Renal cortex interstitium (tissue), 11 donors: ENCODE data around the gene PPP1R7. TPM values are rescaled to one million over a fixed set of nuclear protein-coding genes. Genes with fewer than 3 reads are reported as not detected.
A peak's percentile ranks its signal among the peaks of the same experiment; 100 is the strongest.

ENCODE experiments used
- DNase-seq, 11 donors: peaks; one replicate each; pipeline ENCODE4 v3.0.0-alpha.2; 2013; ENCODE audit warnings: low read depth in 9 of 11, low spot score in 4 of 11; ENCODE audit errors: extremely low read depth in 1 of 11
- polyA plus RNA-seq, 3 donors: library from polyadenylated mRNA; unstranded; fragments of 120-200 nt; gene quantifications; one replicate each; pipeline ENCODE4 v1.2.1, GENCODE V29; 2013; ENCODE audit not compliant: insufficient read length in 3 of 3

Gene PPP1R7
- polyA plus RNA-seq, 3 donors, result 66.9 to 84.2 (median 77.4) TPM

DNA sequence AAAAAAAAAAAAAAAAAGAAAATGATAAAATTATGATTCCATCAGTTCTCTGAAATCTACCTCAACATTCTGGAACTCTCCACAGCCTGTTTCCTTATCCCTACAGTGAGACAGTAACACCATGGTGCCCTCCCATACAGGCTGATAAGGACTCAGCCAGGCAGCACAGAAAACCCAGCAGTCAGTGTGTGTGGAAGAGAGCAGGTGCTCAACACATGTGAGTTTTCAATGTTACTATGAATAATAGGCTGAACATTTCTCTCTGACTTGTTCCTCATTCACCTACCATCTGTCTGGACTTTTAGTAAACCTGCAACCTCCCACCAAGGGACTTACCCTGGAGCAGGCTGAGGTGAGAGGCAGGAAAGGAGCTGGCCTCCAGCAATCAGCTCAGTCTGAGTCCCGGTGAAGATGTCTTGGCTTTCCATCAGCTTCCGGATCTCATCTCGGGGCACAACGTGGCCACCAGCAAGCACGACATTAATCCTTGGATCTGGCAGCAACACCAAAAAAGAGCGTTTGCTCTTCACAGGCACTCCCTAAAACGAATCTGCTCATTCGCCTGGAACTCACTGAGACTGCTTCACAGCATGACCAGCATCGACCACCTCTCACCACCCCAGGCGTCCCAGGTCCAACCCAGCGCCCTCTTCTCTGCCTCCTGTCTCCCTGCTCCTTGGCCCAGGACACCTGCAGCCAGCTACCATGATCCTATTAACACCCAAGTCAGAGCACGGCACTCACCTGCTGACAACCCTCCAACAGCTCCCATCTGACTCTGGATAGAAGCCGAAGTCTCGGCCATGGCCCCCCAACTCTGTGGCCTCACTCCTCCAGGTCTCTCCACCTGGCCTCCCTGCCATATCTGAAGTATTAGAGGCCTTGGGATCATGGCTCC is 17.5 kb upstream of the PPP1R7 start:
- no peak for DNase-seq

DNA sequence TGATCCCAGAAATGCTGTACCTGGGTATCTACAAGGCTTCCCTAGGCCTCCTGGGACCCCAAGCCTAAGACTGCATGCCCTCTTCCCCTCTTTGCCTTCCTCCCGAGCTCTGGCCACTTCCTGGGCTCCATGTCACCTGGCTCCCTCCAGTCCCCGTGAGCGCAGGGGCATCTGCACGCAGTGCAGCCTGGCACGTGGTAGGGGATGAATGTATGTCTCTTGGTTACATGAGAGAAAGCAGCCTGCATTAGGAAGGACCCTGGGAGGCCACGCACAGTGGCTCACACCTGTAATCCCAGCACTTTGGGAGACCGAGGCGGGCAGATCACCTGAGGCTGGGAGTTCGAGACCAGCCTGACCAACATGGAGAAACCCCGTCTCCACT is 16.8 kb upstream of the PPP1R7 start:
- DNase-seq, result no peak

DNA sequence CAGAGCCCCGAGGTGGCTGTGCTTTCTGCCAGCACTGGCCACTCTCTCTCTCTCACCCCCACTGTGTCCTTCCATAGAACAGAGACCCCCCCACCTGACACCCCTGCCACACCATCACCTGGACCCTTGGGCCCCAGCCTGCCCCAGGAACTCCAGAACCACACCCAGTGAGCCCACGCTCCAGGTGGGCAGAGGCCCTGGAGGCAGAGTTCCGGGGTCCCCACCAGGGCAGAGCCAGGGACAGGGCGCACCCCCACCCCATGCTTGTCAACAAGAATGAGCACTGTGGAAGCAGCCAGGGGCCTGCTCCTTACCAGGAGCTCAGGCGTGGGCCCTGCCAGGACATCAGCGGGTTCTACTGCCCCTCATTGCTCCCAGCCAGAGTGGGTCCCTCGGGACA is 15.6 kb upstream of the PPP1R7 start:
- no peak for DNase-seq

DNA sequence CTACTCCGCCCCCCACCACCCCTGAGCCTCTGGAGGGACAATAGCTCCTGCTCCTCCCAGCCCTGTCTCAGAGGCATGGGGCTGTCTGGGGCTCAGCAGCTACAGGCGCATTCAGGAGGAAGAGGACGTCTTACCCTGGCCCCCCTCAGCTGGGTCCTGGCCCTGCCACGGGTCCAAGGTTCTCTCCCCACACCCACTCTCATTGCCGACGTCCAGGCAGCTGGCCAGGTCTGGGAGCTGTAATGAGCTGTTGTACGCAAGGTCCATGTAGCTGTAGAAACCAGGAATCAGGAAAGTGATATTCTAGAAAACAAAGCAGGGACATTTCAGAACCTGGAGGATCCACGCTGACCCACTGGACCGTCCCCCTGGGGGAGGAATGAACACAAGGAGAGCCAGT is 14.5 kb upstream of the PPP1R7 start:
- DNase-seq, result peak in 1 of 11 donors; percentile 25

DNA sequence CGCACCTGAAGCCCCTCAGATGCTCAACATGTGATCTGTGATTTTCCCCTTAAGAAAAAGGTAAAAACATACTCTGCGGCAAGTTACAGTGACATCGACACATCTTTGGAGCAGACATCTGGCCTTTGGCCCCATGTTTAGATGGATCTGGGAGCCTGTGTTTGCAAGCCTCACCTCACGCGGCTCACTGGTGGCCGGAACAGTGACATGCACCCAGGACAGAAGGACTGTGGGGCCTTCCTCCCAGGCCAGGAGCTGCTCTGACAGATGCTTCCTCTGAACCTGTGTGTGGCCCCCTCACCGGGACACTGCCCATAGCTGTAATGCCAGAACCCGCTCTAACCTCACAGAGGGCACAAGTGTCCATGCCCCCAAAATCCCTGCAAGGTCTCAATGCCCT is 14.1 kb upstream of the PPP1R7 start:
- no peak for DNase-seq

DNA sequence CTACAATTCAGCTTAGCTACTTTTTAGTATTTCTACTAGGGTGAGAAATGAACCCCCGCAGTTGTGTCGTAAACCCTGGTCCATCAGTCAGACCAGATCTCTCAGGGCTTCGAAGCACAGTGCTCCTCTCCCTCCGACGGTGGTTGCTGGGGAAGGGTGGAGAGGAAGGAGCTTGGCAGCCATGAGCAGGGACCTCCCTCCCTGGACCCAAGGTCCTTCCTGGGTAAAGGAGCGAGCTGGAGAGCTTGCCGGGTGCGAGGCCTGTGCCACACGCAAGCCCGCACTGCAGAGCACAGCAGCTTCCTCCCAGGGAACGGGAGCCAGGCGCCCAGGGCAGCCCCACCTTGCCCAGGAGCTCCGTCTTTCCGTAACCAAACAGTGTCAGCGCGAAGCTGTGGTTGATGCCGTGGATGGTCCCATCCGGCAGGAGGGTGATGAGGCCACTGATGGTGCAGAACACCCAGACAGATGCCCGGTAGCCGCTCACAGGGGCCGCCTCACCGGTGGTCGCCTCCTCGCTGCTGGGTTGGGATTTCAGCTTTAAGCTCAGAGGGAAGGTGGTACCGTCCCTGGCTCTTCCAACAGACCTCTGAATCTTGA is 13.5 kb upstream of the PPP1R7 start:
- no peak for DNase-seq

DNA sequence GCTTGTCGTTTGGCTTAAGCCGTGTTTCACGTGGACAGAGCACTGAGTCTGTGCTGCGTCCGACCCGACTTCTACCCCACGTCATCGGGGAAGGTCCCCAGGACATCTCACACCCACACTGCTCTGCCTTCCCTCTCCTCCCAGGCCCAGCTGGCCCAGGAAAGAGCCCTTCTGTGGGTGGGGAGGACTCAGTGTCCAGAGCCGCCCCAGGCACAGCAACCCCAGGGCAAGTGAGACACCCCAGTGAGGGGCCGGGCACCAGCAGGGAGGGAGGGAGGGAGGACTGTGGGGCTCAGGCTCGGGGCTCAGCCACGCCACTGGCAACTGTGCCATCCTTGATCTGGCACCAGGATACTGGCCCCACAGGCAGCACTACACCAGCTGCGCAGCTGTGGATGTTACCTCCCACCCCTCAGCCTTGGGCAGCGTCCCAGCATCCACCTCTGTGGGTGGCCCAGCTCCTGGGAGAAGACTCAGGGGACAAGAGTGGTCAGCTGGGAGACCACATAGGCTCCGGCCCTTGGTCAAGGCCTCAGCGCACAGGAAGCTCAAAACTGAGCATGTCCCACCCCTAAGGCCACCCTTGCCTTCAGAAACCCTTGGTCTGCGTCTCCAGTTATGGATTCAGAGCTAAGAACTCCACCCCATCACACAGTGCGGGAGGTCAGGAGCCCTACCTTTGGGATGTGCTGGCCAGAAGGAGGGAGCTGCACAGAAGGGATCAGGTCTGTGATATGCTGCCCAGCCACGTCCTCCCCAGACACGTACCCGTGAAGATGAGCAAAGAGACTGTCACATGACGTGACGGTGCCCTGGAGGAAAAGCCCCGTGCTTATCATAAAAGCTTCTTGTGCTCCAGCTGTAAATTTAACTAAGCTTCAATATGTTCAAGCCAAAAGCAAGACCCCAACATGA is 12.7 kb upstream of the PPP1R7 start:
- no peak for DNase-seq

DNA sequence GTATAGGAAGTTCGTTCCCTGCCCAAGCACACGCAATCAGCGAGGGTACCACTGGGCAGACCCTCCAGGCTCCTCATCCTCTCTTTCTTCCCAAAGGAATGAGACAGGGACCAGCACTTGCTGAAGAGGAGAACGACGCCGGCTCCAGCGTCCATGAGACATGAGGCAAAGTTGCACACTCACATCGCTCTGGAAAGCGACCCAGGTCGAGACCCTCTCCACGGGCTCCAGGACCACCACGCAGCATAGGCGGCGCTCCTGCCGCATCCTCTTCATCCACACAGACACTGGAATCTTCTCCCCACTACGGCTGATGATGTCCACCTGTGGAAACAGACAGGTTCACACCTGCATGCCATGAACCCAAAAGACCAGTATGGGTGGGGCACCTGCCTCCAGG is 11.8 kb upstream of the PPP1R7 start:
- no peak for DNase-seq

DNA sequence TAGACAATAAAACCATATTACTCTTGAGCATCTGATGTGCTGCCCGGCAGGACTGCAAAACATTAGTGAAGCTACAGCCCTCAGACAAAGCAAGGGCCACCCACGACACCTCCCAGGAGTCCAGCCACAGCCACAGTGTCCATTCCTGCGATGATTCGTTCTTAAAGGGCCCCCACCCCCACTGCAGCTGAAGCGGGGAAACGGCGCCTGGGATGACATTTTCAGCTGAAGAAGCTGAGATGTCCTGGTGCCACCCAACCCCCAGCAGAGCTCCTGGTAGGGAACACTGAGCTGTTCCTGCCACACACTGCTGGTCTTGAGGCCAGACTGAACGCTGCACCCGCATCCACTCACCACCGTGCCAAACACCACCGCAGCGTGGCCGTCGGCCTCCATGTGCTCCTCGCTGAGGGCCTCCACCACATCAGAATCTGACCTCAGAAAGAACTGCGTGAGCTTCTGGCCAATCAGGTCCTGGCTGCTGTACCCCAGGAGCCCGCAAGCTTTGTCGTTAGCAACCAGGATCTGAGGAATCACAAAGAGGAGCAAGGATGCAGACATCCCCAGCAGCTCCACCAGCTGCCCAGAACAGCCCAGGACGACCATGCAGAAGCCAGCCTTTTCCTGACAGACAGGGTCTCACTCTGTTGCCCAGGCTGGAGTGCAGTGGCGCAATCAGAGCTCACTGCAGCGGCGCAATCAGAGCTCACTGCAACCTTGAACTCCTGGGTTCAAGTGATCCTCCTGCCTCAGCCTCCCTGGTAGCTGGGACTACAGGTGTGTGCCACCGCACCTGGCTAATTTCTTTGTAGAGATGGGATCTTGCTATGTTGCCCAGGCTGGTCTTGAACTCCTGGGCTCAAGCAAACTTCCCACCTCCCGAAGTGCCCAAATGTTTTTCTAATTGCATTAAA is 10.5 kb upstream of the PPP1R7 start:
- no peak for DNase-seq

DNA sequence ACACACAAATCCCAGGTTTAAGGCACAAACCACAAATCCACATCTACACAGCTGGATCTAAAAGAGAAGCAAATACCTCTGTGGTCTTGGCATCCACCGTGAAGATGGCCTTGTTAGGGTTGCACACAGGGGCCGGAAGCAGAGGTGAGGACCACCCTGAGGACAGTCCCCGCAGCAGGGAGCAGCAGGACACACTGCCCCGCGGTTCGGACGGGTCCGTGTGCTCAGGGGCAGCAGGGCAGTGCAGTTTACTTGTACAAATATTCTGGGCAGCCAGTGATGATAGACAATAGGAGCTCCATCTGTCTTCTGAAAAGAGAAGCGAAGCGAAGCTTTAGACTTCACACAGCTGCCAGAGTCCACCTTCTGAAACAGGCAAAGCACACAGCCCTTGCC is 9.8 kb upstream of the PPP1R7 start:
- DNase-seq, result no peak

DNA sequence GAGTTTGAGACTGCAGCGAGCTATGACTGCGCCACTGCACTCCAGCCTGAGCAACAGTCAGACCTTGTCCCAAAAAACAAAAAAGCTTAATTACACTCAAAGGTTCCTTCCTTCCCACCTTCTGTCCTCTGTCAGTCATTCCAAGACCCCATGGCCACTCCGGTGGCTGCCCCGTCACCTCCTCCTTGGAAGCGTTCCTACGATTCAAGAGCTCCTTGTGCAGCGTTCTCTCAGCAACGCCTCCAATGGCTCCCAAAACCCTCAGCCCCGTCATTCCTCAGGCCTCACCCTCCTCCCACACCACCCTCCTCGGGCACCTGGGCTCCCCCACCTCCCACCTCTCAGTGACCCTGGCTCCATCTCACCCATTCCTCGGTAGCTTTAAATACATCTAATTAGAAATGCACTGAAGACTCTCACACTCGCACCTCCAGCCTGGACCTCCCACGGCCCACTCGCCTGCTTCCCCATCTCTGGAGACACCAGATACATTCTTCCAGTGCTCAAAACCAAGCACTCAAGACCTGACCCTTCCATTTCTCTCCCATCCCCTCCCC is 9.0 kb upstream of the PPP1R7 start:
- no peak for DNase-seq

DNA sequence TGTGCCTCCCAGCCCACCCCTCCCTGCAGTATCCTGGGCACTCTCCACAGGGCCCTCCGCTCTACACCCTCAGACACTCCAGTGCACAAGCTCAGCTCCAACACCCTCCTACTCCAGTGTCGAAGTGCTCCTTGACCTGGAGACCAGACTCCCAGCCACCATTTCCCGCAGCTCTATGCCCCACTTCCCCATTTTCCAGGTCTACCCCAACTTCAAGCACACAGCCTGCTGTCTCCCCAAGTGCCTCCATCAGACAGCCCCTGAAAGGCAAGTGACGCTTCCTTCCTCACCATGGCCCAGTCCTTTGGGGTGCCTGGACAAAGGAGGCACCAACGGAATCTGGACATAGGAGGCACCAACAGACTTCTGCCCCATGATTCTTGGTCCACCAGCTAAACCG is 8.2 kb upstream of the PPP1R7 start:
- no peak for DNase-seq

DNA sequence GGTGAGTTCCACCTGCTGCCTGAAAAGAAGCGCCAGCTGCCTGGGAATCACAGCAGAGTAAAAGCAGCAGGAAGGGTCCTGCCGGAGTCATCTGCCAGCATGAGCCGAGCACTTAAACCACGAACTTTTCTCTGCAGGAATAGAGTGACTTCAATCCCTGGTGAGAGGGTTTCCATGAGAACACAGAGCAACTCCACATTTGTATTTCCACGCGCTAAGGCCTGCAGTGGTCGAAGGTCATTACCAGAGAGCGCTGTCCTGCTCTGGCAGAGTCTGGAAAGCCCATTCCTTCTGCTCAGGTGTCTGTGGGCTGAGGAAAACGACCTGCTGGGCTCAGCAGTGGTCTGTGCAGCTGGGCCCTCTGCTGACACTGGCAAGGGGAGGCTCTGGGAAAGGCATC is 7.7 kb upstream of the PPP1R7 start:
- no peak for DNase-seq

DNA sequence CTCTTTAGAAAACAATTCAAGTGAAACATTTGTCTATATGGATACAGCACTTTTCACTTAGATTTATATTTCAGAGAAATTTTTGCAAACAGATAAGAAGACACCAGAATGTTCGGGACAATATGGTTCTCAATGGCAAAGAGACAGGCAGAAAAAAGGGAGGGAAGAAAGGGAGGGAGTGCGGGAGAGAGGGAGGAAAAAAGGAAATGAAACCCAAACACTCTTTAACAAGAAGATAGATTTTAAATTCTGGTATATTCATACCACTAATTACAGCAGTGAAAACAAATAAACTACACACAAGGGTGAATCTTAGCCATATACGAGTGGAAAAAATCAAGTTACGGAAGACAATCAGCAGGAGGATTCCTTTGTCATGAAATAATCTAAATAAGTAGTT is 4.0 kb upstream of the PPP1R7 start:
- DNase-seq, result no peak

DNA sequence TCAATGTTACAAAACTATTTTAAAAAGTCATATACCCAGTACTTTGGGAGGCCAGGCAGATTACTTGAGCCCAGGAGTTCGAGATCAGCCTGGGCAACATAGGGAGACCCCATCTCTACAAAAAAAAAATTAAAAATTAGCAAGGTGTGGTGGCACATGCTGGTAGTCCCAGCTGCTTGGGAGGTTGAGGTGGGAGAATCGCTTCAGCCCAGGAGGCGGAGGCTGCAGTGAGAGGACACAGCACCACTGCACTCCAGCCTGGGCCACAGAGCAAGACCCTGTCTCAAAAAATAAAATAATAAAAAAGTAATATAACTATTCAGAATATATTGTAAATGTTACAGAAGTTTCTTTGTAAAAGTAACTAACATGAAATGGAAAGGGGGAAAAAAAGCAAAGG is 2.9 kb upstream of the PPP1R7 start:
- DNase-seq, result no peak

DNA sequence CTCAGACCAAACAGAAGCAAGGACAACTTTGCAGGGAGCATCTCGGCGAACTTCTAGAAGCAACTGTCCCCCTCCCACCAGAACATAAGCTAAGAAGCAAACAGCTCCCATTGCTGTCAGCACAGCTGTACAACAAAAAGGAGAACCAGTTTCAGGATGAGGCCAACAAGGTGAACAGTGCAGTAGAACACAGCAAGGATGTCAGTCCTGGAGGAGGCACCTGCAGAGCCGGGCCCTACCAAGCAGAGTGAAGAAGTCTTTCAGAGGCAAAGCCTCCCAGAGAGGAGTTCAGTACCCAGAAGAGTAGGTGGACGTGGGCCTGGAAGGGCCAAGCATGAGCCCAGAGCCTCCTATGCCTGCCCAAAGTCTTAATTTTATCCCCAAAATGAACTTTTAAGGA is 2.0 kb upstream of the PPP1R7 start:
- no peak for DNase-seq

DNA sequence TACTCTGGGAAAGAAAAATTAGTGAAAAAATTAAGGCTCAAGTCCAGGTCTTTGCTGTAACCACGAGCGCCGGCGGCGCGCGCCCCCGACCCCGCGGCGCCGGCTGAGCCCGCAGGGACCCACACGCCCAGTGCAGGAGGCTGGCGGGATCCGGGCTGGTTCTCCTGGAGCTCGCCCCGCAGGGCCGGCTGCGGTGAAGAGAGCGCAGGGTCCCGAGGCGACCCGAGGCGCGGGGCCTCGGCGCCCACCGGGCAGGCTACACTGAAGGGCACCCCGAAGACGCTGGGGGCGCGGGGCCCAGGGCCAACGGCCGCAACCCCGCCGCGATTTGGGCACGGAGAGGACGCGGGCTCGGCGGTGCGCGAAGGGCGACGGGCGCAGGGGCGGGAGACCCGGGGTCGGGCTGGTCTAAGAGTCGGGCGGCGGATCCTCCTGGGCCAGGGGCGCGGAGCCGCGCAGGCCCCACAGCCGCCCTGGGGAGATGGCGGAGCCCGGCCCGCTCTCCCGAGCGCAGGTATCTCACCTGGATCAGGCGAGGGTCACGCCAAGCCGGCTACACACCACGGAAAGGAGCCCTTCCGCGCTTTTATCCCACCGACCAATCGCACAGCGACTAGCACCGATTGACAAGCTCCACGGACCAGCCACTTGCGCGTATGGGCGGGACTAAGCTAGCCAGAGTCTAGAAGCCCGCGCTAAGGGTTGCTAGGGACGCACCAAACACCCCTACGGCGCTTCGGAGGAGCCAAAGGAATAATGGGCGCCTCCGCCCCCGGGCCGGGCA is 1.2 kb upstream of the PPP1R7 start, which contains the start of gene PASK:
TSS of gene PASK (minus strand) at position 582 of the 784 bp plus-strand sequence. CDS start 6,440 bp downstream, outside the sequence.
- DNase-seq, result peak; percentile 79 to 95 (median 90)

DNA sequence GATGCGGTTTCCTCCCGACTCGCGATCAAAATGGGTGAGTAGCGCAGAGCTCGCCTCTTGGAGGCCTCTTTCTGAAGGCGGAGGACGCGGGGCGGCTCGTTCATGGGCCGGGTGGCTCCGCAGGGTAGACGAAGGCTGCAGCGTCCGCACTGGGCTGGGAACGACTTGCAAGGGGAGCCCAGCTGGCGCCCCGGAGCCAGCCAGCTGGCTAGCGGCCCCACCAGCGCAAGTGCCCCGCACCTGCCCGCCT is 667 bp upstream of the PPP1R7 start:
- DNase-seq, result no peak
